Natural killer cell treated with Interleukin-12 subunit alpha and Interleukin-12 subunit beta and Interleukin-15 and Interleukin-18, amount 100 ng/mL, for 72 hours (primary cell): ENCODE results near the gene SMYD3. TPM values are rescaled to one million over a fixed set of nuclear protein-coding genes. Genes with fewer than 3 reads are reported as not detected.

Experiments used
- ATAC-seq, 2 donors: fragments of 150-1000 bp; cut with Tn5 transposase in 1 of 2; sonication (Bioruptor Pico), chemical (Tn5 transposase) in 1 of 2; 2 replicates each; pipeline ENCODE4 v1.10.0; 2021
- DNase-seq: peaks from one replicate; pipeline ENCODE4 v3.0.0; 2022; ENCODE audit warnings: low spot score
- H3K27ac Mint-ChIP-seq, 2 donors: 1 replicate in 1 of 2; 2 replicates in 1 of 2; pipeline ENCODE4 v1.8.0; 2022; ENCODE audit warnings: mixed read lengths in 2 of 2, mild to moderate bottlenecking in 1 of 2, moderate library complexity in 1 of 2
- H3K27me3 Mint-ChIP-seq, 2 donors: 1 replicate in 1 of 2; 2 replicates in 1 of 2; pipeline ENCODE4 v1.8.0; 2022; ENCODE audit warnings: mixed read lengths in 2 of 2
- H3K36me3 Mint-ChIP-seq: one replicate; pipeline ENCODE4 v1.8.0; 2022; ENCODE audit warnings: mixed read lengths
- H3K4me1 Mint-ChIP-seq, 2 donors: 1 replicate in 1 of 2; 2 replicates in 1 of 2; pipeline ENCODE4 v1.8.0; 2022; ENCODE audit warnings: low read depth in 2 of 2, mixed read lengths in 2 of 2, mild to moderate bottlenecking in 1 of 2
- H3K4me3 Mint-ChIP-seq: one replicate; pipeline ENCODE4 v1.8.0; 2022; ENCODE audit warnings: mixed read lengths
- H3K9me3 Mint-ChIP-seq: 2 replicates; pipeline ENCODE4 v1.8.0; 2022; ENCODE audit warnings: mixed read lengths
- total RNA-seq, 2 donors: library from RNA; stranded (reverse); gene quantifications; one replicate each; pipeline ENCODE4 v1.2.3, GENCODE V29; 2022

Gene SMYD3
- total RNA-seq, 2 donors from 2014 or later: 26.9 to 55.4 TPM

GRCh38 chr1:246020211-246020954 lies 486.7 kb downstream of the SMYD3 start:
- no peak overlapping the region for H3K4me3 Mint-ChIP-seq
- no peak for DNase-seq
- H3K36me3 Mint-ChIP-seq: no peaks in the 10 kb centered on the region
- no peaks in the 10 kb centered on the region for H3K27me3 Mint-ChIP-seq
- no peak overlapping the region for H3K27ac Mint-ChIP-seq
- H3K4me1 Mint-ChIP-seq: peaks cover 9 to 18% of the 10 kb centered on the region in 2 donors
- ATAC-seq: peak in 1 of 2 donors; percentile 51
- H3K9me3 Mint-ChIP-seq: no peaks in the 10 kb centered on the region

DNA sequence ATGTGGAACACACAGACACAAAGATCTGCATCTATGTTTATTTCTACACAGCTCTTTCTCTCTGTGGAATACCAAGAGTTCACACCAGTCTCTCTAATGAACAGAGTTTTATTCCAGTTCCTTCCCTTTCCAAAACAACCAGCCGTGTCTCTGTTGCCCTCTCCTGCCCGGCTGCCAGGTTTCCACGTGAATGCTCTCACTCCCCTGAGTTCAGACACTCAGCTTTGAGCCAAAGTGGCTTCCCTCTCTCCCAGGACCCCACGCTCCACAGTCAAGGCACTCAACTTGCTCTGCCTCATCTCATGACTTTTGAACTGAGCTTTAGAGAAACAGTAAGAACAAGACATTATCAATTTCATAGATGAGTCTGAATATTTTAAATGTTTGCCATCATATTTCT lies 488.9 kb downstream of the SMYD3 start:
- no peak overlapping the region for H3K4me3 Mint-ChIP-seq
- H3K27ac Mint-ChIP-seq: no peak overlapping the region
- H3K27me3 Mint-ChIP-seq: no peaks in the 10 kb centered on the region
- no peaks in the 10 kb centered on the region for H3K9me3 Mint-ChIP-seq
- H3K4me1 Mint-ChIP-seq: peaks cover 0 to 8% of the 10 kb centered on the region in 2 donors
- DNase-seq (no peak), ATAC-seq (no peak)
- H3K36me3 Mint-ChIP-seq: no peaks in the 10 kb centered on the region

GRCh38 chr1:246012341-246012740 lies 494.7 kb downstream of the SMYD3 start:
- H3K27ac Mint-ChIP-seq: no peak overlapping the region
- DNase-seq (no peak), ATAC-seq (no peak)
- H3K36me3 Mint-ChIP-seq: no peaks in the 10 kb centered on the region
- H3K9me3 Mint-ChIP-seq: no peaks in the 10 kb centered on the region
- H3K4me3 Mint-ChIP-seq: no peak overlapping the region
- no peaks in the 10 kb centered on the region for H3K27me3 Mint-ChIP-seq
- H3K4me1 Mint-ChIP-seq: no peaks in the 10 kb centered on the region

GRCh38 chr1:246010386-246010785 lies 496.7 kb downstream of the SMYD3 start:
- Mint-ChIP-seq H3K9me3 (no peaks in the 10 kb centered on the region), H3K4me1 (no peaks in the 10 kb centered on the region), H3K4me3 (no peak overlapping the region), H3K27me3 (no peaks in the 10 kb centered on the region), H3K36me3 (no peaks in the 10 kb centered on the region), H3K27ac (no peak overlapping the region)
- DNase-seq: no peak
- no peak for ATAC-seq

- no peak overlapping the region for H3K27ac Mint-ChIP-seq
- ATAC-seq (no peak), DNase-seq (no peak)
- H3K27me3 Mint-ChIP-seq: no peaks in the 10 kb centered on the region
- no peaks in the 10 kb centered on the region for H3K9me3 Mint-ChIP-seq
- no peaks in the 10 kb centered on the region for H3K4me1 Mint-ChIP-seq
- H3K36me3 Mint-ChIP-seq: no peaks in the 10 kb centered on the region
- H3K4me3 Mint-ChIP-seq: no peak overlapping the region
Observed at GRCh38 chr1:246008363-246008831, 498.7 kb downstream of the SMYD3 start.

- Mint-ChIP-seq H3K4me1 (no peaks in the 10 kb centered on the region), H3K9me3 (no peaks in the 10 kb centered on the region), H3K27ac (no peak overlapping the region), H3K4me3 (no peak overlapping the region), H3K27me3 (no peaks in the 10 kb centered on the region), H3K36me3 (no peaks in the 10 kb centered on the region)
- DNase-seq (no peak), ATAC-seq (no peak)
Observed at GRCh38 chr1:246005067-246005466, 502.0 kb downstream of the SMYD3 start.

GRCh38 chr1:246004301-246004700 lies 502.8 kb downstream of the SMYD3 start:
- ATAC-seq (no peak), DNase-seq (no peak)
- Mint-ChIP-seq H3K9me3 (no peaks in the 10 kb centered on the region), H3K4me3 (no peak overlapping the region), H3K27me3 (no peaks in the 10 kb centered on the region), H3K4me1 (no peaks in the 10 kb centered on the region), H3K36me3 (no peaks in the 10 kb centered on the region), H3K27ac (no peak overlapping the region)

GRCh38 chr1:246003442-246003730 lies 503.7 kb downstream of the SMYD3 start:
- no peak overlapping the region for H3K4me3 Mint-ChIP-seq
- no peaks in the 10 kb centered on the region for H3K9me3 Mint-ChIP-seq
- no peak overlapping the region for H3K27ac Mint-ChIP-seq
- no peak for DNase-seq
- H3K36me3 Mint-ChIP-seq: no peaks in the 10 kb centered on the region
- no peak for ATAC-seq
- no peaks in the 10 kb centered on the region for H3K4me1 Mint-ChIP-seq
- no peaks in the 10 kb centered on the region for H3K27me3 Mint-ChIP-seq

- ATAC-seq (peak; percentile 67 to 75), DNase-seq (peak; percentile 82)
- Mint-ChIP-seq H3K4me3 (no peak overlapping the region), H3K27me3 (no peaks in the 10 kb centered on the region), H3K4me1 (no peaks in the 10 kb centered on the region), H3K27ac (no peak overlapping the region), H3K9me3 (no peaks in the 10 kb centered on the region), H3K36me3 (no peaks in the 10 kb centered on the region)
Observed at GRCh38 chr1:246002725-246003441, 504.2 kb downstream of the SMYD3 start.

DNA sequence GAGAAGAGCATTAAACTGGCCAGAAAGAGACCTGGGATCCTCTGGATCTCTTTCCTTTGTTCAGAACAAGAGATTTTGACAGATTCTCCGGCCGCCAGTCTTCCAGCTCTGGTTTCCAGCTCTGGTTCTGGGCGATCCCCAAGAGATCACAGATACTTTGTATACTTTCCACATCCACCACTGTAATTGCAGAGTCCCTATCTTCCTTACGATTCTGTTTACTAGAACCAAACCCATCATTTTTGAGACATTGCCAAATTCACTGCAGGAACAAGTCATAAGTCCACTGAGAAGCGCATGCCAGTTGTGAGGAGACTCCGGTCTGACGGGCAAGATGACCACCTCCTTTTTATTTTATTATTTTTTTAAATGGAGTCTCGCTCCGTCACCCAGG lies 505.2 kb downstream of the SMYD3 start:
- no peaks in the 10 kb centered on the region for H3K27me3 Mint-ChIP-seq
- H3K4me3 Mint-ChIP-seq: no peak overlapping the region
- H3K4me1 Mint-ChIP-seq: peaks cover 0 to 2% of the 10 kb centered on the region in 2 donors
- H3K27ac Mint-ChIP-seq: no peak overlapping the region
- no peaks in the 10 kb centered on the region for H3K36me3 Mint-ChIP-seq
- no peaks in the 10 kb centered on the region for H3K9me3 Mint-ChIP-seq
- no peak for ATAC-seq
- no peak for DNase-seq

GRCh38 chr1:246001142-246001836 lies 505.8 kb downstream of the SMYD3 start:
- no peaks in the 10 kb centered on the region for H3K9me3 Mint-ChIP-seq
- H3K36me3 Mint-ChIP-seq: no peaks in the 10 kb centered on the region
- no peak overlapping the region for H3K4me3 Mint-ChIP-seq
- no peak overlapping the region for H3K27ac Mint-ChIP-seq
- H3K27me3 Mint-ChIP-seq: no peaks in the 10 kb centered on the region
- ATAC-seq: no peak
- H3K4me1 Mint-ChIP-seq: peaks cover 0 to 2% of the 10 kb centered on the region in 2 donors
- no peak for DNase-seq

GRCh38 chr1:246000638-246001015 lies 506.5 kb downstream of the SMYD3 start:
- Mint-ChIP-seq H3K4me3 (no peak overlapping the region), H3K27ac (no peak overlapping the region), H3K4me1 (peaks cover 0 to 2% of the 10 kb centered on the region in 2 donors), H3K9me3 (no peaks in the 10 kb centered on the region), H3K27me3 (no peaks in the 10 kb centered on the region), H3K36me3 (no peaks in the 10 kb centered on the region)
- DNase-seq (no peak), ATAC-seq (no peak)

- H3K4me1 Mint-ChIP-seq: peaks cover 0 to 2% of the 10 kb centered on the region in 2 donors
- ATAC-seq: no peak
- no peak overlapping the region for H3K4me3 Mint-ChIP-seq
- H3K27me3 Mint-ChIP-seq: no peaks in the 10 kb centered on the region
- no peaks in the 10 kb centered on the region for H3K36me3 Mint-ChIP-seq
- no peak for DNase-seq
- H3K27ac Mint-ChIP-seq: peak overlapping the region in 1 of 2 donors; percentile 15
- no peaks in the 10 kb centered on the region for H3K9me3 Mint-ChIP-seq
Observed at GRCh38 chr1:245999697-246000637, 507.1 kb downstream of the SMYD3 start.
